Measurements from ENCODE around the gene MAP7.

Gene MAP7

GRCh38 chr6:136326038-136326553 lies 224.1 kb downstream of the MAP7 start:
- H3K4me3 ChIP-seq (ENCODE audit: extremely low read depth, insufficient read depth, low read length, poor library complexity, severe bottlenecking), result no peak overlapping the region
- H3K4me1 ChIP-seq (ENCODE audit: control insufficient read depth, insufficient read depth, low read length, poor library complexity, severe bottlenecking), result no peaks in the 10 kb centered on the region
- 89 to 100% methylated on average over 4 to 8 of the region's 8 CpGs for WGBS, 2 experiments (ENCODE audit: insufficient coverage in 2 of 2)
- H3K27ac ChIP-seq (ENCODE audit: low read depth, low read length, severe bottlenecking), result no peak overlapping the region
- H3K9me3 ChIP-seq (ENCODE audit: control insufficient read depth, low read length), result no peaks in the 10 kb centered on the region
- H3K36me3 ChIP-seq (ENCODE audit: control insufficient read depth, insufficient read depth, low read length), result no peaks in the 10 kb centered on the region

GRCh38 chr6:136324686-136325380 lies 225.4 kb downstream of the MAP7 start:
- Histone ChIP-seq H3K4me3 (ENCODE audit: extremely low read depth, insufficient read depth, low read length, poor library complexity, severe bottlenecking) (no peak overlapping the region), H3K9me3 (ENCODE audit: control insufficient read depth, low read length) (no peaks in the 10 kb centered on the region), H3K27ac (ENCODE audit: low read depth, low read length, severe bottlenecking) (peak overlapping the region; percentile 63), H3K4me1 (ENCODE audit: control insufficient read depth, insufficient read depth, low read length, poor library complexity, severe bottlenecking) (no peaks in the 10 kb centered on the region), H3K36me3 (ENCODE audit: control insufficient read depth, insufficient read depth, low read length) (no peaks in the 10 kb centered on the region)
- 91 to 93% methylated on average over 7 to 8 of the region's 10 CpGs for WGBS, 2 experiments (ENCODE audit: insufficient coverage in 2 of 2)

GRCh38 chr6:136323431-136324112 lies 226.7 kb downstream of the MAP7 start:
- Histone ChIP-seq H3K4me3 (ENCODE audit: extremely low read depth, insufficient read depth, low read length, poor library complexity, severe bottlenecking) (no peak overlapping the region), H3K36me3 (ENCODE audit: control insufficient read depth, insufficient read depth, low read length) (no peaks in the 10 kb centered on the region), H3K27ac (ENCODE audit: low read depth, low read length, severe bottlenecking) (no peak overlapping the region), H3K9me3 (ENCODE audit: control insufficient read depth, low read length) (no peaks in the 10 kb centered on the region), H3K4me1 (ENCODE audit: control insufficient read depth, insufficient read depth, low read length, poor library complexity, severe bottlenecking) (no peaks in the 10 kb centered on the region)
- 76 to 90% methylated on average over 3 to 5 of the region's 10 CpGs for WGBS, 2 experiments (ENCODE audit: insufficient coverage in 2 of 2)

- Histone ChIP-seq H3K4me3 (ENCODE audit: extremely low read depth, insufficient read depth, low read length, poor library complexity, severe bottlenecking) (no peak overlapping the region), H3K27ac (ENCODE audit: low read depth, low read length, severe bottlenecking) (no peak overlapping the region), H3K4me1 (ENCODE audit: control insufficient read depth, insufficient read depth, low read length, poor library complexity, severe bottlenecking) (no peaks in the 10 kb centered on the region), H3K36me3 (ENCODE audit: control insufficient read depth, insufficient read depth, low read length) (no peaks in the 10 kb centered on the region), H3K9me3 (ENCODE audit: control insufficient read depth, low read length) (no peaks in the 10 kb centered on the region)
Measured at GRCh38 chr6:136319732-136320131, 230.5 kb downstream of the MAP7 start.

GRCh38 chr6:136318676-136319075 lies 231.5 kb downstream of the MAP7 start:
- Histone ChIP-seq H3K4me1 (ENCODE audit: control insufficient read depth, insufficient read depth, low read length, poor library complexity, severe bottlenecking) (no peaks in the 10 kb centered on the region), H3K27ac (ENCODE audit: low read depth, low read length, severe bottlenecking) (no peak overlapping the region), H3K9me3 (ENCODE audit: control insufficient read depth, low read length) (no peaks in the 10 kb centered on the region), H3K36me3 (ENCODE audit: control insufficient read depth, insufficient read depth, low read length) (no peaks in the 10 kb centered on the region), H3K4me3 (ENCODE audit: extremely low read depth, insufficient read depth, low read length, poor library complexity, severe bottlenecking) (no peak overlapping the region)
- 86% methylated on average over 3 to 4 of the region's 4 CpGs for WGBS, 2 experiments (ENCODE audit: insufficient coverage in 2 of 2)

- H3K4me3 ChIP-seq (ENCODE audit: extremely low read depth, insufficient read depth, low read length, poor library complexity, severe bottlenecking), result no peak overlapping the region
- WGBS, 2 experiments (ENCODE audit: insufficient coverage in 2 of 2), result 76 to 77% methylated on average over 5 to 6 of the region's 6 CpGs
- H3K36me3 ChIP-seq (ENCODE audit: control insufficient read depth, insufficient read depth, low read length), result no peaks in the 10 kb centered on the region
- no peaks in the 10 kb centered on the region for H3K4me1 ChIP-seq (ENCODE audit: control insufficient read depth, insufficient read depth, low read length, poor library complexity, severe bottlenecking)
- H3K9me3 ChIP-seq (ENCODE audit: control insufficient read depth, low read length), result no peaks in the 10 kb centered on the region
- H3K27ac ChIP-seq (ENCODE audit: low read depth, low read length, severe bottlenecking), result no peak overlapping the region
Measured at GRCh38 chr6:136317971-136318370, 232.3 kb downstream of the MAP7 start.

GRCh38 chr6:136317021-136317694 lies 233.1 kb downstream of the MAP7 start:
- no peak overlapping the region for H3K4me3 ChIP-seq (ENCODE audit: extremely low read depth, insufficient read depth, low read length, poor library complexity, severe bottlenecking)
- no peaks in the 10 kb centered on the region for H3K36me3 ChIP-seq (ENCODE audit: control insufficient read depth, insufficient read depth, low read length)
- no peaks in the 10 kb centered on the region for H3K9me3 ChIP-seq (ENCODE audit: control insufficient read depth, low read length)
- WGBS, 2 experiments (ENCODE audit: insufficient coverage in 2 of 2), result 49 to 60% methylated on average over 1 to 4 of the region's 5 CpGs
- H3K27ac ChIP-seq (ENCODE audit: low read depth, low read length, severe bottlenecking), result no peak overlapping the region
- no peaks in the 10 kb centered on the region for H3K4me1 ChIP-seq (ENCODE audit: control insufficient read depth, insufficient read depth, low read length, poor library complexity, severe bottlenecking)

GRCh38 chr6:136315594-136315993 lies 234.6 kb downstream of the MAP7 start:
- no peak overlapping the region for H3K27ac ChIP-seq (ENCODE audit: low read depth, low read length, severe bottlenecking)
- no peaks in the 10 kb centered on the region for H3K9me3 ChIP-seq (ENCODE audit: control insufficient read depth, low read length)
- no peaks in the 10 kb centered on the region for H3K36me3 ChIP-seq (ENCODE audit: control insufficient read depth, insufficient read depth, low read length)
- no peak overlapping the region for H3K4me3 ChIP-seq (ENCODE audit: extremely low read depth, insufficient read depth, low read length, poor library complexity, severe bottlenecking)
- WGBS, 2 experiments (ENCODE audit: insufficient coverage in 2 of 2), result 83 to 87% methylated on average over 3 to 4 of the region's 4 CpGs
- no peaks in the 10 kb centered on the region for H3K4me1 ChIP-seq (ENCODE audit: control insufficient read depth, insufficient read depth, low read length, poor library complexity, severe bottlenecking)

GRCh38 chr6:136312975-136313374 lies 237.2 kb downstream of the MAP7 start:
- Histone ChIP-seq H3K9me3 (ENCODE audit: control insufficient read depth, low read length) (no peaks in the 10 kb centered on the region), H3K36me3 (ENCODE audit: control insufficient read depth, insufficient read depth, low read length) (no peaks in the 10 kb centered on the region), H3K4me1 (ENCODE audit: control insufficient read depth, insufficient read depth, low read length, poor library complexity, severe bottlenecking) (no peaks in the 10 kb centered on the region), H3K4me3 (ENCODE audit: extremely low read depth, insufficient read depth, low read length, poor library complexity, severe bottlenecking) (no peak overlapping the region), H3K27ac (ENCODE audit: low read depth, low read length, severe bottlenecking) (no peak overlapping the region)
- WGBS, 2 experiments (ENCODE audit: insufficient coverage in 2 of 2), result 100% methylated on average over 3 of the region's 3 CpGs

GRCh38 chr6:136309729-136310311 lies 240.4 kb downstream of the MAP7 start:
- Histone ChIP-seq H3K9me3 (ENCODE audit: control insufficient read depth, low read length) (no peaks in the 10 kb centered on the region), H3K36me3 (ENCODE audit: control insufficient read depth, insufficient read depth, low read length) (no peaks in the 10 kb centered on the region), H3K4me1 (ENCODE audit: control insufficient read depth, insufficient read depth, low read length, poor library complexity, severe bottlenecking) (no peaks in the 10 kb centered on the region), H3K4me3 (ENCODE audit: extremely low read depth, insufficient read depth, low read length, poor library complexity, severe bottlenecking) (no peak overlapping the region), H3K27ac (ENCODE audit: low read depth, low read length, severe bottlenecking) (no peak overlapping the region)
- WGBS, 2 experiments (ENCODE audit: insufficient coverage in 2 of 2), result 60 to 93% methylated on average over 1 of the region's 1 CpG
